ENCODE measurements around the gene CEP350. TPM values are rescaled to one million over a fixed set of nuclear protein-coding genes. Genes with fewer than 3 reads are reported as not detected.

Gene CEP350
- total RNA-seq, 3 donors from 2014 or later = 79.0 to 124 (median 95.0) TPM

GRCh38 chr1:180103819-180104218 lies 149.2 kb downstream of the CEP350 start:
- intact Hi-C loops (cut with DNase I; ENCODE audit: low total_unique reads) = no loop called here
- H3K36me3 ChIP-seq = no peaks in the 10 kb centered on the region
- DNase-seq (ENCODE audit: low spot score in 2 of 2) = no peak
- H3K27me3 ChIP-seq = no peaks in the 10 kb centered on the region
- H3K27ac ChIP-seq = no peak overlapping the region
- TF ChIP-seq POLR2A (IDR thresholded peaks at IDR 0.05) = no peak
- no peak for TF ChIP-seq CTCF (IDR thresholded peaks at IDR 0.05)
- TF ChIP-seq POLR2AphosphoS5 (IDR thresholded peaks at IDR 0.05) = no peak
- H3K4me3 ChIP-seq = no peak overlapping the region
- H3K9me3 ChIP-seq = no peaks in the 10 kb centered on the region
- no peaks in the 10 kb centered on the region for H3K4me1 ChIP-seq

GRCh38 chr1:180112091-180112490 lies 157.5 kb downstream of the CEP350 start:
- TF ChIP-seq CTCF (IDR thresholded peaks at IDR 0.05) = no peak
- TF ChIP-seq POLR2AphosphoS5 (IDR thresholded peaks at IDR 0.05) = no peak
- no peak for TF ChIP-seq POLR2A (IDR thresholded peaks at IDR 0.05)
- intact Hi-C loops (cut with DNase I; ENCODE audit: low total_unique reads) = no loop called here
- Histone ChIP-seq H3K4me3 (no peak overlapping the region), H3K9me3 (no peaks in the 10 kb centered on the region), H3K27ac (no peak overlapping the region), H3K36me3 (no peaks in the 10 kb centered on the region), H3K4me1 (no peaks in the 10 kb centered on the region), H3K27me3 (no peaks in the 10 kb centered on the region)
- DNase-seq (ENCODE audit: low spot score in 2 of 2) = no peak

GRCh38 chr1:180112984-180113647 lies 158.5 kb downstream of the CEP350 start:
- H3K4me1 ChIP-seq = no peaks in the 10 kb centered on the region
- H3K36me3 ChIP-seq = no peaks in the 10 kb centered on the region
- no peak overlapping the region for H3K27ac ChIP-seq
- H3K9me3 ChIP-seq = no peaks in the 10 kb centered on the region
- intact Hi-C loops (cut with DNase I; ENCODE audit: low total_unique reads) = no loop called here
- no peaks in the 10 kb centered on the region for H3K27me3 ChIP-seq
- TF ChIP-seq CTCF (IDR thresholded peaks at IDR 0.05) (no peak), POLR2A (IDR thresholded peaks at IDR 0.05) (no peak), POLR2AphosphoS5 (IDR thresholded peaks at IDR 0.05) (no peak)
- no peak for DNase-seq (ENCODE audit: low spot score in 2 of 2)
- no peak overlapping the region for H3K4me3 ChIP-seq

GRCh38 chr1:180114396-180114945 lies 159.9 kb downstream of the CEP350 start:
- Histone ChIP-seq H3K27me3 (no peaks in the 10 kb centered on the region), H3K9me3 (no peaks in the 10 kb centered on the region), H3K4me3 (no peak overlapping the region), H3K4me1 (no peaks in the 10 kb centered on the region), H3K27ac (no peak overlapping the region), H3K36me3 (no peaks in the 10 kb centered on the region)
- intact Hi-C loops (cut with DNase I; ENCODE audit: low total_unique reads) = no loop called here
- no peak for TF ChIP-seq CTCF (IDR thresholded peaks at IDR 0.05)
- TF ChIP-seq POLR2A (IDR thresholded peaks at IDR 0.05) = no peak
- no peak for TF ChIP-seq POLR2AphosphoS5 (IDR thresholded peaks at IDR 0.05)
- no peak for DNase-seq (ENCODE audit: low spot score in 2 of 2)

- no peak for DNase-seq (ENCODE audit: low spot score in 2 of 2)
- H3K27ac ChIP-seq = no peak overlapping the region
- no peak for TF ChIP-seq CTCF (IDR thresholded peaks at IDR 0.05)
- no peak for TF ChIP-seq POLR2A (IDR thresholded peaks at IDR 0.05)
- TF ChIP-seq POLR2AphosphoS5 (IDR thresholded peaks at IDR 0.05) = no peak
- no peak overlapping the region for H3K4me3 ChIP-seq
- H3K4me1 ChIP-seq = no peaks in the 10 kb centered on the region
- H3K27me3 ChIP-seq = no peaks in the 10 kb centered on the region
- H3K9me3 ChIP-seq = no peaks in the 10 kb centered on the region
- no peaks in the 10 kb centered on the region for H3K36me3 ChIP-seq
- intact Hi-C loops (cut with DNase I; ENCODE audit: low total_unique reads) = no loop called here
Measured at GRCh38 chr1:180116964-180117763, 162.6 kb downstream of the CEP350 start.

Data from breast epithelium (tissue), 4 donors.